ENCODE results near the gene PPP1R13L.

PPP1R13L gene

DNA sequence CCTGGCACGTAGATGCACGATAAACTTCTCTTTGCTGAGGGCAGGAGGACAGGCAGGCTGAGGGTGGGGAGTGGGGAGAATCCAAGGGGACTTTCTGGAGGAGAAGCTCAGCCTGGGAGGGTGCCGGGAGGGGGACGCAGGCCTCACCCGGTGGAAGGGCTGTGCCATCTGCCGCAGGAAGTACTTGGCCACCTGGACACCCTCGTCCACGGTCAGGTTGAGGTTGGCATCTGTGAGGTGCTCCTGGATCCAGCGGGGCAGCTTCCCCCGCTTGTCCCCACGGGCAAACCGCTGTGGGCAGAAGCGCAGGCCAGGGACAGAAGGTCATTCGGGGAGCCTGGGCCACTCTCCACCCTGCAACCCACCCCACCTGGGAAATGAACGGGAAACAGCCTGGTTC, 52.8 kb downstream of the PPP1R13L start:
- no peak for DNase-seq
- no peak overlapping the region for H2AFZ ChIP-seq (ENCODE audit: low read length)
- H3K36me3 ChIP-seq (replicated peaks; ENCODE audit: insufficient read depth, low read length) = no peaks in the 10 kb centered on the region
- TF ChIP-seq EZH2phosphoT487 (IDR thresholded peaks at IDR 0.05; ENCODE audit: low read length) (no peak), EZH2 (optimal IDR thresholded peaks at IDR 0.05; ENCODE audit: low read depth, low read length) (no peak)
- TF ChIP-seq, protein P1, sequence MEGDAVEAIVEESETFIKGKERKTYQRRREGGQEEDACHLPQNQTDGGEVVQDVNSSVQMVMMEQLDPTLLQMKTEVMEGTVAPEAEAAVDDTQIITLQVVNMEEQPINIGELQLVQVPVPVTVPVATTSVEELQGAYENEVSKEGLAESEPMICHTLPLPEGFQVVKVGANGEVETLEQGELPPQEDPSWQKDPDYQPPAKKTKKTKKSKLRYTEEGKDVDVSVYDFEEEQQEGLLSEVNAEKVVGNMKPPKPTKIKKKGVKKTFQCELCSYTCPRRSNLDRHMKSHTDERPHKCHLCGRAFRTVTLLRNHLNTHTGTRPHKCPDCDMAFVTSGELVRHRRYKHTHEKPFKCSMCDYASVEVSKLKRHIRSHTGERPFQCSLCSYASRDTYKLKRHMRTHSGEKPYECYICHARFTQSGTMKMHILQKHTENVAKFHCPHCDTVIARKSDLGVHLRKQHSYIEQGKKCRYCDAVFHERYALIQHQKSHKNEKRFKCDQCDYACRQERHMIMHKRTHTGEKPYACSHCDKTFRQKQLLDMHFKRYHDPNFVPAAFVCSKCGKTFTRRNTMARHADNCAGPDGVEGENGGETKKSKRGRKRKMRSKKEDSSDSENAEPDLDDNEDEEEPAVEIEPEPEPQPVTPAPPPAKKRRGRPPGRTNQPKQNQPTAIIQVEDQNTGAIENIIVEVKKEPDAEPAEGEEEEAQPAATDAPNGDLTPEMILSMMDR (IDR thresholded peaks at IDR 0.05; ENCODE audit: low read length) = no peak
- no peaks in the 10 kb centered on the region for H4K20me1 ChIP-seq (ENCODE audit: insufficient read depth, low read length)
- no peaks in the 10 kb centered on the region for H3K9me3 ChIP-seq (replicated peaks; ENCODE audit: insufficient read depth, low read length)
- no peak overlapping the region for H3K4me2 ChIP-seq (ENCODE audit: low read depth, low read length)
- H3K79me2 ChIP-seq (ENCODE audit: low read length) = no peaks in the 10 kb centered on the region
- no peaks in the 10 kb centered on the region for H3K4me1 ChIP-seq (ENCODE audit: low read length)
- H3K9ac ChIP-seq (ENCODE audit: low read length) = no peak overlapping the region
- no peak overlapping the region for H3K4me3 ChIP-seq (ENCODE audit: low read length)
- 0 out of 2 replicates have a peak, but pooled peaks cover 8% of the 10 kb centered on the region for H3K27me3 ChIP-seq (replicated peaks; ENCODE audit: insufficient read depth, low read length)
- H3K9me2 ChIP-seq (replicated peaks; ENCODE audit: insufficient read depth, low read length) = no peaks in the 10 kb centered on the region
- no peaks in the 10 kb centered on the region for H3F3A ChIP-seq (ENCODE audit: insufficient read depth, low read length)
- H3K27ac ChIP-seq (ENCODE audit: low read length) = no peak overlapping the region

DNA sequence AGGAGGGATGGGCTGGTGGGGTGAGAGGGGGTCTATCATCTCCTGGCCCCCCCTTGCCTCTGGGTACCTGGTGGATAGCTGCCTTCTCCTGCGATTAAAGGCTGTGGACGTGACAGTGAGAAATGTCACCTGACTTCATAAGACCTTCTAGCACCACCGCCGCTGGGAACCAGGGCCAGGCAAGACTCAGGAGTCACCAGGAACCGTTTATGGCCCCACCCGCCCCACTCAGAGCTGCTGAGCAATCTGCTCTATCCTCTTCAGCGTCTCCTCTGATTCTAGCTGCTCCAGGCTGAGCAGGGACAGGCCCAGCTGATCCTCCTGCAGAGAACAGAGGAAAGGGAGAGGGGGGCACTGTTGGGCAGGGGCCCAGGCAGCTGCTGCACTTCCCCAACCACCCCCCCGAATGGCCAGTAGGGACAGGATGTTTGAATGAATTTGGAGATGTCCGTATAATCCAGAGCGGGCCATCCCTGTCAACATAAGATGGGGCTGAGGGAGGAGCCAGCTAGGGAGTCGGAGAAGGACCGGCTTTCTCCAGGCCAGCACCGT, 53.4 kb downstream of the PPP1R13L start:
- H3K9me2 ChIP-seq (replicated peaks; ENCODE audit: insufficient read depth, low read length) = no peaks in the 10 kb centered on the region
- no peak overlapping the region for H3K4me2 ChIP-seq (ENCODE audit: low read depth, low read length)
- no peak overlapping the region for H3K9ac ChIP-seq (ENCODE audit: low read length)
- H3K79me2 ChIP-seq (ENCODE audit: low read length) = no peaks in the 10 kb centered on the region
- H3K27ac ChIP-seq (ENCODE audit: low read length) = no peak overlapping the region
- H3F3A ChIP-seq (ENCODE audit: insufficient read depth, low read length) = no peaks in the 10 kb centered on the region
- H3K36me3 ChIP-seq (replicated peaks; ENCODE audit: insufficient read depth, low read length) = no peaks in the 10 kb centered on the region
- DNase-seq = no peak
- H2AFZ ChIP-seq (ENCODE audit: low read length) = no peak overlapping the region
- no peaks in the 10 kb centered on the region for H3K9me3 ChIP-seq (replicated peaks; ENCODE audit: insufficient read depth, low read length)
- no peaks in the 10 kb centered on the region for H3K4me1 ChIP-seq (ENCODE audit: low read length)
- no peak overlapping the region for H3K4me3 ChIP-seq (ENCODE audit: low read length)
- H3K27me3 ChIP-seq (replicated peaks; ENCODE audit: insufficient read depth, low read length) = peaks cover 13% of the 10 kb centered on the region; the same call in 1 of the 2 replicates
- TF ChIP-seq EZH2 (optimal IDR thresholded peaks at IDR 0.05; ENCODE audit: low read depth, low read length) = no peak
- TF ChIP-seq, protein P1 (IDR thresholded peaks at IDR 0.05; ENCODE audit: low read length) = no peak
- no peaks in the 10 kb centered on the region for H4K20me1 ChIP-seq (ENCODE audit: insufficient read depth, low read length)

DNA sequence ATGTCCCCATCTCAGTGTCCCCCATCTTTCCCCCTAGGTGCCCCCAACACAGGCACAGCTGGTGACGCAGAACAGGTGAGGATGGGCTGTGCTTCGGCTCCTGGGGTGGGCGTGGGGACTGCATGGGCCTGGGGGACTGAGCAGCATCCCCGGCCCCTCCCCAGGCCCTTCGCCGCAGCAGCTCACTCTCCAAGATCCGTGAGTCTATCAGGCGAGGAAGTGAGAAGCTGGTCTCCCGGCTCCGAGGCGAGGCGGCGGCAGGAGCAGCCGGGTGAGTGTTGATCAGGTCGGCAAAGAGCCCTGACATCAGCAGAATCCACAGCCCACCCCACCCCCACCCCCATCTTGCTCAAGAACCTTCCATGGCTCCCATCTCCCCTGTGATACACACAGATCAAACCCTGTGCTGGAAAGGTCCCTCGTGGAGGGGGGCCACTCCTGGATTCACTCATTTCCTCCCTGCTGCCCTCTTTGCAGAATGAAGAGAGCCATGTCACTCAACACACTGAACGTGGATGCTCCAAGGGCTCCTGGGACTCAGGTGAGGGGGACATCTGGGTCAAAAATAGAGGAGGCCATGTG, 54.3 kb downstream of the PPP1R13L start:
- Histone ChIP-seq H4K20me1 (ENCODE audit: insufficient read depth, low read length) (no peaks in the 10 kb centered on the region), H3K4me1 (ENCODE audit: low read length) (no peaks in the 10 kb centered on the region), H3K9ac (ENCODE audit: low read length) (no peak overlapping the region), H3K36me3 (replicated peaks; ENCODE audit: insufficient read depth, low read length) (no peaks in the 10 kb centered on the region), H3K27ac (ENCODE audit: low read length) (no peak overlapping the region), H2AFZ (ENCODE audit: low read length) (no peak overlapping the region), H3K9me3 (replicated peaks; ENCODE audit: insufficient read depth, low read length) (no peaks in the 10 kb centered on the region), H3K4me3 (ENCODE audit: low read length) (no peak overlapping the region), H3K27me3 (replicated peaks; ENCODE audit: insufficient read depth, low read length) (peaks cover 22% of the 10 kb centered on the region), H3K9me2 (replicated peaks; ENCODE audit: insufficient read depth, low read length) (no peaks in the 10 kb centered on the region), H3F3A (ENCODE audit: insufficient read depth, low read length) (no peaks in the 10 kb centered on the region), H3K4me2 (ENCODE audit: low read depth, low read length) (no peak overlapping the region), H3K79me2 (ENCODE audit: low read length) (no peaks in the 10 kb centered on the region)
- DNase-seq = no peak
- no peak for TF ChIP-seq EZH2 (optimal IDR thresholded peaks at IDR 0.05; ENCODE audit: low read depth, low read length)
- no peak for TF ChIP-seq EZH2phosphoT487 (IDR thresholded peaks at IDR 0.05; ENCODE audit: low read length)
- TF ChIP-seq, protein P1 (IDR thresholded peaks at IDR 0.05; ENCODE audit: low read length) = no peak

All from MM.1S (cell line).